Raji (cell line): ENCODE results near the gene ITGB8.

Experiments
- POLR2A ChIP-seq: IDR thresholded peaks from 2 replicates; pipeline ENCODE4 v1.6.1; 2011; ENCODE audit warnings: low read depth, low read length, control low read depth; ENCODE audit not compliant: insufficient read depth

The ITGB8 gene

GRCh38 chr7:20327055-20327454 is 3.6 kb upstream of the ITGB8 start:
- no peak for TF ChIP-seq POLR2A

- TF ChIP-seq POLR2A = no peak
These were observed 2.7 kb upstream of the ITGB8 start for GRCh38 chr7:20328027-20328426.

- no peak for TF ChIP-seq POLR2A
These were observed 2.0 kb upstream of the ITGB8 start for GRCh38 chr7:20328692-20329091.

- no peak for TF ChIP-seq POLR2A
These were observed 1.1 kb upstream of the ITGB8 start for GRCh38 chr7:20329389-20330238.

- TF ChIP-seq POLR2A = no peak
These were observed 519 bp downstream of the ITGB8 start for GRCh38 chr7:20330928-20331909.

- TF ChIP-seq POLR2A = no peak
These were observed 1.5 kb downstream of the ITGB8 start for GRCh38 chr7:20331910-20332813.

- no peak for TF ChIP-seq POLR2A
These were observed 7.6 kb downstream of the ITGB8 start for GRCh38 chr7:20338285-20338684.

GRCh38 chr7:20340839-20341238 is 10.1 kb downstream of the ITGB8 start:
- no peak for TF ChIP-seq POLR2A

- TF ChIP-seq POLR2A = no peak
These were observed 12.5 kb downstream of the ITGB8 start for GRCh38 chr7:20343205-20343604.

GRCh38 chr7:20343941-20344340 is 13.2 kb downstream of the ITGB8 start:
- TF ChIP-seq POLR2A = no peak

- TF ChIP-seq POLR2A = no peak
These were observed 13.7 kb downstream of the ITGB8 start for GRCh38 chr7:20344396-20344795.

- no peak for TF ChIP-seq POLR2A
These were observed 15.9 kb downstream of the ITGB8 start for GRCh38 chr7:20346577-20346976.

GRCh38 chr7:20347680-20348079 is 17.0 kb downstream of the ITGB8 start:
- no peak for TF ChIP-seq POLR2A

GRCh38 chr7:20348125-20348807 is 17.6 kb downstream of the ITGB8 start:
- TF ChIP-seq POLR2A = no peak
